K562 (cell line): ENCODE measurements around the gene B4GALT4. TPM values are rescaled to one million over a fixed set of nuclear protein-coding genes. Genes with fewer than 3 reads are reported as not detected.

Experiments
- ATAC-seq: fragments of 200-7000 bp; cut with Tn5 transposase; 3 replicates; pipeline ENCODE4 v1.9.1; 2020; ENCODE audit warnings: moderate library complexity
- BruUV-seq: library from RNA; stranded (reverse); fragments of 400-500 nt; replicated peaks from 2 replicates; lab custom pipeline; 2021; lab: Mats Ljungman, UMichigan
- CTCF ChIA-PET: fragments of 300-600 bp; formaldehyde crosslinking; extraction: SDS; loops from one replicate; lab custom pipeline; 2021; ENCODE audit warnings: low intra/inter-chr PET ratio; lab: Yijun Ruan, JAX
- POLR2A ChIA-PET: fragments of 300-600, 350-650 bp; sonication (Branson Sonifier 250); formaldehyde crosslinking; extraction: SDS; loops from one replicate; lab custom pipeline; 2021; ENCODE audit warnings: antibody characterized with exemption, inconsistent platforms; lab: Yijun Ruan, JAX
- DNase-seq, 4 experiments: peaks; one replicate each; pipeline versions ENCODE4 v3.0.0 to v3.0.0-alpha.2; 2011 to 2018; ENCODE audit warnings: low spot score in 3 of 4, mixed read lengths in 3 of 4; ENCODE audit errors: extremely low read depth in 1 of 4
- FAIRE-seq: peaks from 2 replicates; lab custom pipeline; 2011; peaks lifted over from hg19 to GRCh38; lab: Jason Lieb, UNC
- H2AFZ ChIP-seq: 2 replicates; pipeline ENCODE4 v1.6.0; 2011; ENCODE audit warnings: low read depth, low read length, control low read depth, inconsistent platforms
- H3K27ac ChIP-seq: fragments of 200-600 bp; 3 replicates; pipeline ENCODE4 v1.8.0; 2011; ENCODE audit warnings: low read depth, mild to moderate bottlenecking, control low read depth, inconsistent platforms, low read length, moderate library complexity, mixed read lengths; ENCODE audit errors: extremely low read depth
- H3K27me3 ChIP-seq, 2 experiments: fragments of 300-600 bp in 1 of 2; 2 replicates in 1 of 2; 3 replicates in 1 of 2; pipeline versions ENCODE4 v1.6.0 to v1.8.0; 2011; ENCODE audit warnings: inconsistent platforms in 2 of 2, low read length in 2 of 2, mild to moderate bottlenecking in 1 of 2, mixed read lengths in 1 of 2, moderate library complexity in 1 of 2; ENCODE audit not compliant: control insufficient read depth in 2 of 2, insufficient read depth in 2 of 2
- H3K36me3 ChIP-seq: fragments of 300-600 bp; 3 replicates; pipeline ENCODE4 v1.8.0; 2011; ENCODE audit warnings: mild to moderate bottlenecking, low read length, inconsistent platforms; ENCODE audit not compliant: control insufficient read depth, insufficient read depth
- H3K4me1 ChIP-seq, 2 experiments: fragments of 200-600 bp in 1 of 2; replicated peaks in 1 of 2; 2 replicates in 1 of 2; 3 replicates in 1 of 2; pipeline versions ENCODE4 v1.5.1 to v1.8.0; 2011; ENCODE audit warnings: inconsistent platforms in 2 of 2, low read length in 2 of 2, mild to moderate bottlenecking in 1 of 2, mixed read lengths in 1 of 2, moderate library complexity in 1 of 2; ENCODE audit not compliant: control insufficient read depth in 2 of 2, insufficient read depth in 2 of 2
- H3K4me2 ChIP-seq: 2 replicates; pipeline ENCODE4 v1.6.1; 2011; ENCODE audit warnings: low read length, control low read depth, inconsistent platforms, mixed read lengths; ENCODE audit not compliant: insufficient read depth
- H3K4me3 ChIP-seq: fragments of 200-600 bp; sonication (generic), shearing (Covaris generic); 2 replicates; pipeline ENCODE4 v1.5.1; 2016; ENCODE audit warnings: control low read depth, inconsistent platforms
- H3K79me2 ChIP-seq: fragments of 200-600 bp; 3 replicates; pipeline ENCODE4 v1.8.0; 2011; ENCODE audit warnings: low read length, inconsistent platforms; ENCODE audit not compliant: control insufficient read depth, insufficient read depth
- H3K9ac ChIP-seq, 2 experiments: 2 replicates each; pipeline versions ENCODE4 v1.6.0 to v1.6.1; 2011; ENCODE audit warnings: low read depth in 2 of 2, low read length in 2 of 2, control low read depth in 1 of 2, inconsistent platforms in 1 of 2, mild to moderate bottlenecking in 1 of 2, mixed read lengths in 1 of 2; ENCODE audit not compliant: insufficient read depth in 1 of 2
- H3K9me1 ChIP-seq: one replicate; pipeline ENCODE4 v1.6.0; 2011; ENCODE audit warnings: inconsistent platforms, mild to moderate bottlenecking, low read length, moderate library complexity; ENCODE audit not compliant: control insufficient read depth, insufficient read depth
- H3K9me3 ChIP-seq: replicated peaks from 2 replicates; pipeline ENCODE4 v1.5.1; 2011; ENCODE audit warnings: low read depth, low read length, inconsistent platforms; ENCODE audit not compliant: control insufficient read depth, insufficient read depth
- H4K20me1 ChIP-seq: replicated peaks from 2 replicates; pipeline ENCODE4 v1.6.1; 2011; ENCODE audit warnings: low read length, inconsistent platforms, mixed read lengths; ENCODE audit not compliant: control insufficient read depth, insufficient read depth
- C11orf30 ChIP-seq: fragments of 450-650 bp; IDR thresholded peaks from 2 replicates; pipeline ENCODE4 v1.6.1; 2016; ENCODE audit warnings: low read depth, mild to moderate bottlenecking
- SRSF9 ChIP-seq: fragments of 200-400 bp; formaldehyde crosslinking; IDR thresholded peaks from 2 replicates; pipeline ENCODE4 v1.6.1; 2017; ENCODE audit warnings: low read depth, low read length, borderline replicate concordance
- TARDBP ChIP-seq: fragments of 450-650 bp; IDR thresholded peaks from 2 replicates; pipeline ENCODE4 v1.6.1; 2016
- XRCC4 ChIP-seq: IDR thresholded peaks from one replicate; pipeline ENCODE4 v1.6.1; 2011; ENCODE audit not compliant: insufficient read depth, insufficient read length; ENCODE audit errors: extremely low read depth
- ZBTB49 ChIP-seq: sonication (generic); formaldehyde crosslinking; IDR thresholded peaks from 2 replicates; pipeline ENCODE4 v1.8.0; 2022; ENCODE audit warnings: missing genetic modification reagents, mild to moderate bottlenecking, borderline replicate concordance
- ZNF518B ChIP-seq: fragments of 250-450 bp; sonication (Bioruptor Pico); IDR thresholded peaks from 2 replicates; pipeline ENCODE4 v1.5.0; 2021; ENCODE audit warnings: mild to moderate bottlenecking, moderate library complexity
- WGBS: fragments of 100-300 bp; shearing (Covaris generic); methylation state at CpG from one replicate; pipeline ENCODE4 v1.1.6; 2016; ENCODE audit warnings: low coverage, mixed read lengths; ENCODE audit not compliant: insufficient coverage; ENCODE audit errors: missing lambda C conversion rate; 5-methylcytosine and 5-hydroxymethylcytosine counted together
- in situ Hi-C: fragments of 300-500 bp; cut with MboI; formaldehyde crosslinking; loops from 4 replicates; pipeline ENCODE4 v1.15.0; 2018; ENCODE audit warnings: inconsistent platforms, mixed read lengths
- intact Hi-C: fragments of 100-400 bp; cut with micrococcal nuclease; formaldehyde crosslinking; loops from 2 replicates; pipeline ENCODE4 v1.14.2; 2022
- polyA plus RNA-seq, 8 experiments: library from polyadenylated mRNA; depleted of rRNA in 4 of 8; stranded (reverse) in 5 of 8; unstranded in 3 of 8; fragments of >200 nt; fragmentation: Nextera tagmentation in 2 of 8; fragmentation: Illumina TruSeq in 1 of 8; extraction: Ambion mirVana in 2 of 8; extraction: Trizol in 1 of 8; gene quantifications; 2 replicates each; pipeline versions ENCODE4 v1.2.1 to v1.2.3, GENCODE V29; 2011 to 2014; ENCODE audit warnings: inconsistent platforms in 1 of 8, missing spikeins in 1 of 8
- total RNA-seq, 7 experiments: library from RNA; depleted of rRNA in 6 of 7; stranded (reverse); fragments of >200 nt in 6 of 7; fragmentation: Illumina TruSeq in 2 of 7; extraction: Trizol in 2 of 7; gene quantifications; 2 replicates each; pipeline versions ENCODE4 v1.2.1 to v1.2.3, GENCODE V29; 2011 to 2021; ENCODE audit warnings: low replicate concordance in 1 of 7

Gene B4GALT4
- total and polyA plus RNA-seq, 9 of the 15 experiments (the other 6 are each of a cell fraction or from before 2014, with no cell fraction given): 8.2 to 17.8 (median 12.2) TPM

GRCh38 chr3:119238363-119238762, 2.3 kb downstream of the B4GALT4 start:
- Histone ChIP-seq H3K4me1 (peaks cover 8 to 13% of the 10 kb centered on the region in 2 experiments; a peak in 4 of 5 replicates), H4K20me1 (no peaks in the 10 kb centered on the region), H3K79me2 (peaks cover 29% of the 10 kb centered on the region), H3K9me1 (no peaks in the 10 kb centered on the region), H3K27me3 (no peaks in the 10 kb centered on the region), H3K27ac (no peak overlapping the region)
- BruUV-seq: no TSS peak
- WGBS: 62% methylated on average over 4 of the region's 4 CpGs
- no peak for DNase-seq
- CTCF ChIA-PET: no interaction called here
- intact Hi-C loops: no loop called here
- POLR2A ChIA-PET: interaction anchor here (0.7 kb wide), 1 partner anchor 167 kb away, joined by 4 read pairs; no protein-coding TSS in a partner anchor
- ATAC-seq: no peak
- TF ChIP-seq SRSF9 (no peak), XRCC4 (no peak), ZBTB49 (CRISPR knock-in tag) (no peak), TARDBP (no peak), ZNF518B (CRISPR knock-in tag) (no peak), C11orf30 (no peak)
- TF ChIP-seq, all 486 proteins: peak for 0
- in situ Hi-C loops: loop anchor here (25.0 kb wide), 1 partner anchor 351 kb away; no protein-coding TSS in a partner anchor
- no peaks in the 10 kb centered on the region for H3K9me3 ChIP-seq
- FAIRE-seq: no peak
- H3K4me3 ChIP-seq: no peak overlapping the region
- no peak overlapping the region for H3K9ac ChIP-seq
- no peak overlapping the region for H3K4me2 ChIP-seq
- no peak overlapping the region for H2AFZ ChIP-seq
- H3K36me3 ChIP-seq: peaks cover 21% of the 10 kb centered on the region; the same call in 2 of the 3 replicates
